ENCODE measurements around the gene PANX3. TPM values are rescaled to one million over a fixed set of nuclear protein-coding genes. Genes with fewer than 3 reads are reported as not detected.
A peak's percentile ranks its signal among the peaks of the same experiment; 100 is the strongest.

PANX3 gene
- total RNA-seq, 5 donors from 2014 or later (not counting 1 experiment from before 2014, with no cell fraction given), result not detected

- POLR2A ChIA-PET, result interaction anchor here (0.5 to 1.2 kb wide), 12 partner anchors 8 to 894 kb away, joined by 3 to 8 read pairs (median 3); partner anchors contain the start of genes SIAE (in 1 of the 2), SPA17 (in 1 of the 2) and TMEM218 (in 1 of the 2)
- Mint-ChIP-seq H3K4me1 (peaks cover 40 to 48% (median 45%) of the 10 kb centered on the region in 3 donors), H3K27ac (peak within 1 kb of the TSS; percentile 98), H3K4me3 (peak within 1 kb of the TSS; percentile 95 to 99 (median 96)), H3K27me3 (peaks cover 10 to 13% of the 10 kb centered on the region in 2 donors), H3K9me3 (no peaks in the 10 kb centered on the region), H3K36me3 (peaks cover 14% of the 10 kb centered on the region)
- WGBS (ENCODE audit: insufficient coverage), result under 1% methylated on average over 49 of the region's 57 CpGs
- CTCF ChIA-PET, result interaction anchor here (0.5 to 2.4 kb wide), 10 partner anchors 12 to 1600 kb away, joined by 3 to 14 read pairs (median 3); partner anchors contain the start of genes SIAE (in 1 of the 2) and SPA17 (in 1 of the 2)
- Histone ChIP-seq H3K27me3 (replicated peaks in 1 of 2; ENCODE audit: control insufficient read depth in 2 of 2, extremely low read depth in 1 of 2, insufficient read depth in 2 of 2, low read length in 1 of 2) (no peaks in the 10 kb centered on the region), H3K36me3 (ENCODE audit: control insufficient read depth in 2 of 2, extremely low read depth in 1 of 2, insufficient read depth in 1 of 2, low read length in 1 of 2) (peaks cover 7 to 30% of the 10 kb centered on the region in 2 donors), H3K9me3 (no peaks in the 10 kb centered on the region), H3K4me3 (ENCODE audit: control insufficient read depth in 1 of 2, extremely low read depth in 1 of 2, low read length in 1 of 2) (peak within 1 kb of the TSS; percentile 84 to 90), H3K27ac (ENCODE audit: low read length) (peak within 1 kb of the TSS; percentile 76), H3K4me1 (ENCODE audit: control insufficient read depth in 1 of 2, extremely low read depth in 1 of 2, insufficient read depth in 2 of 2, low read length in 2 of 2) (peaks cover 17% of the 10 kb centered on the region in 2 experiments)
- peak; percentile 96 to 99 (median 98) for ATAC-seq (replicated peaks in 1 of 4)
- peak; percentile 55 to 91 (median 79) for DNase-seq
Measured at GRCh38 chr11:124622531-124623451, 11.6 kb downstream of the PANX3 start, which contains the start of gene TBRG1. Gene TBRG1, plus strand, starts transcription at chr11:124622864. Its CDS starts 220 bp downstream, at chr11:124623084.

DNA sequence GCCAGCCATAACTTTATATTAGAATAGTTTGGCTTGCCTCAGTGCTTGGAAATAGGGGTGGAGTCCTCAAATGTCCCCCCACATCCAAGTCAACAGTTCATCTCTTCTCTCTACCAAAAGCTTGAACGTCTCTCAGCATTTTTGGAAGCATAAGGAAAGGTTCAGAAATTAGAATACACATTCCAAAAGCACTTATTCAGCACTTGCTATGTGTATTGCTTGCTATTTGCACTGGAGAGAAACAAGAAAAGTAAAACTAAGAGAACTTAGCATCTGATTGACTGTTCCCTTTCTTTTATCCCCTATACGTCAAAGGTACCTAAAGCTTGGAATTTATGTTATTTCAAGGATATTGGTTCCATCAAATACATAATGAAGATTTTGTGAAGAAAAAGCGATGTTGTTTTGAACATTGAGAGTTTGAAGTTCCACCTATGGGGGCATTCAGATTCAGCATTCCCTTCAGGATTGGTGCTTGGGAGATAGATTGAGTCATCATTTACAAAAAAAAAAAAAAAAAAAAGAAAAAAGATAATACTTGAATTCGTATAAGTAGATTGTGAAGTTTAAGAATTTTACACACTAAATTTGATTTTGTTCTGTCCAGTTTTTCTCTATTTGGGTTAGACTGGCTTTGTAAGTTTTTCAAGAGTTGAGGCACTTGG lies 12.8 kb downstream of the PANX3 start:
- Histone ChIP-seq H3K27ac (ENCODE audit: low read length) (no peak overlapping the region), H3K4me3 (ENCODE audit: control insufficient read depth in 1 of 2, extremely low read depth in 1 of 2, low read length in 1 of 2) (peak overlapping the region in 1 of 2 donors; percentile 84), H3K9me3 (no peaks in the 10 kb centered on the region), H3K36me3 (ENCODE audit: control insufficient read depth in 2 of 2, extremely low read depth in 1 of 2, insufficient read depth in 1 of 2, low read length in 1 of 2) (peaks cover 7 to 36% of the 10 kb centered on the region in 2 donors), H3K4me1 (ENCODE audit: control insufficient read depth in 1 of 2, extremely low read depth in 1 of 2, insufficient read depth in 2 of 2, low read length in 2 of 2) (peaks cover 17% of the 10 kb centered on the region in 2 experiments), H3K27me3 (replicated peaks in 1 of 2; ENCODE audit: control insufficient read depth in 2 of 2, extremely low read depth in 1 of 2, insufficient read depth in 2 of 2, low read length in 1 of 2) (no peaks in the 10 kb centered on the region)
- WGBS (ENCODE audit: insufficient coverage), result no CpG with 5 or more reads among the region's 4 CpGs
- H3K27me3 Mint-ChIP-seq, result peaks cover 7 to 9% of the 10 kb centered on the region in 2 donors
- DNase-seq, result no peak
- CTCF ChIA-PET, result interaction anchor here (0.5 to 1.2 kb wide), 6 partner anchors 9 to 1602 kb away, joined by 3 to 5 read pairs (median 3); no protein-coding TSS in a partner anchor
- H3K27ac Mint-ChIP-seq, result peak overlapping the region; percentile 98
- no peaks in the 10 kb centered on the region for H3K9me3 Mint-ChIP-seq
- POLR2A ChIA-PET, result interaction anchor here (0.5 to 1.0 kb wide), 5 partner anchors 8 to 893 kb away, joined by 3 to 8 read pairs (median 3); no protein-coding TSS in a partner anchor
- no peak for ATAC-seq (replicated peaks in 1 of 4)
- H3K4me3 Mint-ChIP-seq, result peak overlapping the region; percentile 95 to 99 (median 96)
- peaks cover 20% of the 10 kb centered on the region for H3K36me3 Mint-ChIP-seq
- peaks cover 46 to 50% (median 47%) of the 10 kb centered on the region in 3 donors for H3K4me1 Mint-ChIP-seq

GRCh38 chr11:124625504-124626168 lies 14.4 kb downstream of the PANX3 start:
- peaks cover 47 to 50% (median 47%) of the 10 kb centered on the region in 3 donors for H3K4me1 Mint-ChIP-seq
- H3K4me1 ChIP-seq (ENCODE audit: control insufficient read depth in 1 of 2, extremely low read depth in 1 of 2, insufficient read depth in 2 of 2, low read length in 2 of 2), result peaks cover 17% of the 10 kb centered on the region in 2 experiments
- H3K27ac Mint-ChIP-seq, result no peak overlapping the region
- DNase-seq (no peak), ATAC-seq (replicated peaks in 1 of 4) (no peak)
- H3K27me3 Mint-ChIP-seq, result no peaks in the 10 kb centered on the region
- peaks cover 26% of the 10 kb centered on the region for H3K36me3 Mint-ChIP-seq
- 90% methylated on average over 2 of the region's 3 CpGs for WGBS (ENCODE audit: insufficient coverage)
- H3K4me3 Mint-ChIP-seq, result no peak overlapping the region
- H3K27ac ChIP-seq (ENCODE audit: low read length), result no peak overlapping the region
- H3K9me3 ChIP-seq, result no peaks in the 10 kb centered on the region
- no peak overlapping the region for H3K4me3 ChIP-seq (ENCODE audit: control insufficient read depth in 1 of 2, extremely low read depth in 1 of 2, low read length in 1 of 2)
- H3K27me3 ChIP-seq (replicated peaks in 1 of 2; ENCODE audit: control insufficient read depth in 2 of 2, extremely low read depth in 1 of 2, insufficient read depth in 2 of 2, low read length in 1 of 2), result no peaks in the 10 kb centered on the region
- peaks cover 9 to 44% of the 10 kb centered on the region in 2 donors for H3K36me3 ChIP-seq (ENCODE audit: control insufficient read depth in 2 of 2, extremely low read depth in 1 of 2, insufficient read depth in 1 of 2, low read length in 1 of 2)
- ChIA-PET CTCF (interaction anchor here in 1 of 2 donors (1.2 kb wide), 1 partner anchor 7 kb away, joined by 3 read pairs; no protein-coding TSS in a partner anchor), POLR2A (no interaction called here)
- no peaks in the 10 kb centered on the region for H3K9me3 Mint-ChIP-seq

- H3K4me3 Mint-ChIP-seq, result no peak overlapping the region
- Histone ChIP-seq H3K27me3 (replicated peaks in 1 of 2; ENCODE audit: control insufficient read depth in 2 of 2, extremely low read depth in 1 of 2, insufficient read depth in 2 of 2, low read length in 1 of 2) (no peaks in the 10 kb centered on the region), H3K27ac (ENCODE audit: low read length) (no peak overlapping the region), H3K9me3 (no peaks in the 10 kb centered on the region), H3K4me1 (ENCODE audit: control insufficient read depth in 1 of 2, extremely low read depth in 1 of 2, insufficient read depth in 2 of 2, low read length in 2 of 2) (peaks cover 12 to 14% of the 10 kb centered on the region in 2 experiments), H3K36me3 (ENCODE audit: control insufficient read depth in 2 of 2, extremely low read depth in 1 of 2, insufficient read depth in 1 of 2, low read length in 1 of 2) (peaks cover 11 to 63% of the 10 kb centered on the region in 2 donors), H3K4me3 (ENCODE audit: control insufficient read depth in 1 of 2, extremely low read depth in 1 of 2, low read length in 1 of 2) (no peak overlapping the region)
- CTCF ChIA-PET, result interaction anchor here (0.6 to 0.9 kb wide), 3 partner anchors 13 to 89 kb away, joined by 4 to 10 read pairs (median 4); no protein-coding TSS in a partner anchor
- POLR2A ChIA-PET, result no interaction called here
- H3K27ac Mint-ChIP-seq, result no peak overlapping the region
- H3K36me3 Mint-ChIP-seq, result peaks cover 44% of the 10 kb centered on the region
- H3K4me1 Mint-ChIP-seq, result peaks cover 40 to 43% (median 41%) of the 10 kb centered on the region in 3 donors
- no CpG with 5 or more reads among the region's 5 CpGs for WGBS (ENCODE audit: insufficient coverage)
- H3K9me3 Mint-ChIP-seq, result no peaks in the 10 kb centered on the region
- ATAC-seq (replicated peaks in 1 of 4) (no peak), DNase-seq (no peak)
- no peaks in the 10 kb centered on the region for H3K27me3 Mint-ChIP-seq
Measured at GRCh38 chr11:124627546-124627945, 16.3 kb downstream of the PANX3 start.

DNA sequence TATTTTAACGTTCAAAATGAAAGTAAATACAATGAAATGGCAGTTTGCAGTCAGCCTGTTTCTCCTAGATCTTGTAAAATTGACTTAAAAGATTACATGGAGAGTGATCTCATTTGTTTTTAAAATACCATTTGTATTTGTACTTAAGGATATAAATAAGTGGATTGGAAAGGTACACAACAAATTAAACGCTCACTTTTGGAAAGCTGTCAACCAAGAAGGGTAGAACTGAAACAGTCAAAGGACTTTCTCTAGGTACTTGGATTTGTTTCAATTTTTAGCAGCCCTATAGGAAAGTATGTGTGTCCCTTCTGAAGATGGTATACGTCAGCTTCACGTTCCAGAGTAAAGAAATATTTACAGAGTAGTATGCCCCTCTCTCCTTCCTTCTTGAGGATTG lies 18.7 kb downstream of the PANX3 start:
- Histone ChIP-seq H3K4me3 (ENCODE audit: control insufficient read depth in 1 of 2, extremely low read depth in 1 of 2, low read length in 1 of 2) (no peak overlapping the region), H3K9me3 (no peaks in the 10 kb centered on the region), H3K27me3 (replicated peaks in 1 of 2; ENCODE audit: control insufficient read depth in 2 of 2, extremely low read depth in 1 of 2, insufficient read depth in 2 of 2, low read length in 1 of 2) (no peaks in the 10 kb centered on the region), H3K4me1 (ENCODE audit: control insufficient read depth in 1 of 2, extremely low read depth in 1 of 2, insufficient read depth in 2 of 2, low read length in 2 of 2) (peaks cover 2 to 7% of the 10 kb centered on the region in 2 experiments), H3K27ac (ENCODE audit: low read length) (no peak overlapping the region), H3K36me3 (ENCODE audit: control insufficient read depth in 2 of 2, extremely low read depth in 1 of 2, insufficient read depth in 1 of 2, low read length in 1 of 2) (peaks cover 11 to 77% of the 10 kb centered on the region in 2 donors)
- peaks cover 24 to 25% (median 25%) of the 10 kb centered on the region in 3 donors for H3K4me1 Mint-ChIP-seq
- H3K27ac Mint-ChIP-seq, result no peak overlapping the region
- H3K36me3 Mint-ChIP-seq, result peaks cover 57% of the 10 kb centered on the region
- no peak overlapping the region for H3K4me3 Mint-ChIP-seq
- ChIA-PET CTCF (interaction anchor here (0.5 to 1.5 kb wide), 2 partner anchors 15 to 164 kb away, joined by 3 to 4 read pairs; no protein-coding TSS in a partner anchor), POLR2A (no interaction called here)
- no peaks in the 10 kb centered on the region for H3K9me3 Mint-ChIP-seq
- 86% methylated on average over 1 of the region's 4 CpGs for WGBS (ENCODE audit: insufficient coverage)
- ATAC-seq (replicated peaks in 1 of 4) (no peak), DNase-seq (no peak)
- no peaks in the 10 kb centered on the region for H3K27me3 Mint-ChIP-seq

All from T-cell (primary cell).